K562 (cell line): ENCODE measurements around the gene IMPG1.

Experiments
- BCL6 ChIP-seq: fragments of 250-450 bp; sonication (Bioruptor Pico); IDR thresholded peaks from 2 replicates; pipeline ENCODE4 v1.4.0; 2020
- CEBPB ChIP-seq: fragments of 450-650 bp; IDR thresholded peaks from 2 replicates; pipeline ENCODE4 v1.6.1; 2016; ENCODE audit warnings: missing genetic modification characterization, missing compliant biosample characterization
- FOXK2 ChIP-seq, 2 experiments: fragments of 450-650 bp; IDR thresholded peaks in 1 of 2; conservative IDR thresholded peaks in 1 of 2; 2 replicates each; pipeline ENCODE4 v1.6.1; 2016; ENCODE audit warnings: low read depth in 2 of 2, mild to moderate bottlenecking in 1 of 2
- NFE2 ChIP-seq: IDR thresholded peaks from 2 replicates; pipeline ENCODE4 v1.6.1; 2014; ENCODE audit warnings: antibody characterized with exemption, low read depth
- SIN3A ChIP-seq, 2 experiments: fragments of 150-350 bp in 1 of 2; IDR thresholded peaks; 2 replicates each; pipeline ENCODE4 v1.6.1; 2011 to 2016; ENCODE audit warnings: borderline replicate concordance in 2 of 2, low read depth in 2 of 2, low read length in 2 of 2, mild to moderate bottlenecking in 2 of 2, moderate library complexity in 2 of 2; ENCODE audit not compliant: control insufficient read depth in 1 of 2
- SMARCA5 ChIP-seq: fragments of 450-650 bp; IDR thresholded peaks from 2 replicates; pipeline ENCODE4 v1.6.1; 2016
- TCF7L2 ChIP-seq: fragments of 150-350 bp; IDR thresholded peaks from 2 replicates; pipeline ENCODE4 v1.6.1; 2016; ENCODE audit warnings: low read depth, mild to moderate bottlenecking, low read length, moderate library complexity
- ZNF174 ChIP-seq: fragments of 250-450 bp; sonication (Bioruptor Pico); IDR thresholded peaks from 2 replicates; pipeline ENCODE4 v1.4.0; 2020; ENCODE audit warnings: mild to moderate bottlenecking
- TF ChIP-seq, protein P1 (sequence below), 3 experiments: IDR thresholded peaks in 2 of 3; conservative IDR thresholded peaks in 1 of 3; 2 replicates each; pipeline ENCODE4 v1.5.1; 2011 to 2012; ENCODE audit warnings: low read length in 3 of 3, mild to moderate bottlenecking in 3 of 3, control low read depth in 2 of 3, improper control_type of control experiment in 1 of 3, inconsistent platforms in 1 of 3, low read depth in 1 of 3, mixed read lengths in 1 of 3, moderate library complexity in 1 of 3; ENCODE audit not compliant: insufficient read depth in 2 of 3
- TF ChIP-seq, protein P2 (sequence below): fragments of 450-650 bp; IDR thresholded peaks from 2 replicates; pipeline ENCODE4 v1.6.1; 2018; ENCODE audit not compliant: partially characterized antibody
- TF ChIP-seq, protein P3 (sequence below), 3 experiments: fragments of 200-800 bp in 1 of 3; fragments of 250-450 bp in 1 of 3; fragments of 450-650 bp in 1 of 3; sonication (Bioruptor Pico) in 1 of 3; sonication (Bioruptor generic) in 1 of 3; formaldehyde crosslinking in 1 of 3; IDR thresholded peaks; 2 replicates each; pipeline versions ENCODE4 v1.6.1 to v1.8.0; 2016 to 2022; ENCODE audit warnings: mild to moderate bottlenecking in 2 of 3, missing genetic modification characterization in 2 of 3, missing compliant biosample characterization in 1 of 3, moderate library complexity in 1 of 3

DNA sequence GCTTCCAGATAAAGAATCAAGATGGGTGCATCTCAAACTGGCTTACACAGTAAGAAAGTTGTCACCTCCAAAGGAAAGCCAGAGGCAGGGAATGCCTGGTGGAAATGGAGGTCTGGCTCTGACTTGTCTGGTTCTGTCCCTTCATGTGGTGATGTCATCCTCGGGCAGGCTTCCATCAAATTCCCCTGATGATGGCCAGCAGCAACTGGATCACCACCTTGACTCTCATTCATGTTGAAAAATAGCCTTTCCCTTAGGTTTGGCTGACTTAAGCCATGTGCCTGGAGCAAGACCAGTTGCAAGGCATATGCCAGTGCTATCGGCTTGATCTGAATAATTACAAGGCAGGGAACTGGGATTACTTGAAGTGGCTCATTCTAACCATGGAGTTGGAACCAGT is 28.8 kb downstream of the IMPG1 start:
- TF ChIP-seq FOXK2 (conservative IDR thresholded peaks at IDR 0.05 in 1 of 2, IDR thresholded peaks at IDR 0.05 in 1 of 2; ENCODE audit: low read depth in 2 of 2) (no peak), NFE2 (no peak), CEBPB (tag) (no peak), SIN3A (IDR thresholded peaks at IDR 0.05; ENCODE audit: borderline replicate concordance in 2 of 2, control insufficient read depth in 1 of 2, low read depth in 2 of 2, low read length in 2 of 2) (no peak), ZNF174 (no peak), BCL6 (no peak), SMARCA5 (no peak), TCF7L2 (no peak)
- TF ChIP-seq, protein P1, sequence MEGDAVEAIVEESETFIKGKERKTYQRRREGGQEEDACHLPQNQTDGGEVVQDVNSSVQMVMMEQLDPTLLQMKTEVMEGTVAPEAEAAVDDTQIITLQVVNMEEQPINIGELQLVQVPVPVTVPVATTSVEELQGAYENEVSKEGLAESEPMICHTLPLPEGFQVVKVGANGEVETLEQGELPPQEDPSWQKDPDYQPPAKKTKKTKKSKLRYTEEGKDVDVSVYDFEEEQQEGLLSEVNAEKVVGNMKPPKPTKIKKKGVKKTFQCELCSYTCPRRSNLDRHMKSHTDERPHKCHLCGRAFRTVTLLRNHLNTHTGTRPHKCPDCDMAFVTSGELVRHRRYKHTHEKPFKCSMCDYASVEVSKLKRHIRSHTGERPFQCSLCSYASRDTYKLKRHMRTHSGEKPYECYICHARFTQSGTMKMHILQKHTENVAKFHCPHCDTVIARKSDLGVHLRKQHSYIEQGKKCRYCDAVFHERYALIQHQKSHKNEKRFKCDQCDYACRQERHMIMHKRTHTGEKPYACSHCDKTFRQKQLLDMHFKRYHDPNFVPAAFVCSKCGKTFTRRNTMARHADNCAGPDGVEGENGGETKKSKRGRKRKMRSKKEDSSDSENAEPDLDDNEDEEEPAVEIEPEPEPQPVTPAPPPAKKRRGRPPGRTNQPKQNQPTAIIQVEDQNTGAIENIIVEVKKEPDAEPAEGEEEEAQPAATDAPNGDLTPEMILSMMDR (IDR thresholded peaks at IDR 0.05 in 2 of 3, conservative IDR thresholded peaks at IDR 0.05 in 1 of 3; ENCODE audit: insufficient read depth in 2 of 3, low read depth in 1 of 3, low read length in 3 of 3): no peak
- TF ChIP-seq, protein P2, sequence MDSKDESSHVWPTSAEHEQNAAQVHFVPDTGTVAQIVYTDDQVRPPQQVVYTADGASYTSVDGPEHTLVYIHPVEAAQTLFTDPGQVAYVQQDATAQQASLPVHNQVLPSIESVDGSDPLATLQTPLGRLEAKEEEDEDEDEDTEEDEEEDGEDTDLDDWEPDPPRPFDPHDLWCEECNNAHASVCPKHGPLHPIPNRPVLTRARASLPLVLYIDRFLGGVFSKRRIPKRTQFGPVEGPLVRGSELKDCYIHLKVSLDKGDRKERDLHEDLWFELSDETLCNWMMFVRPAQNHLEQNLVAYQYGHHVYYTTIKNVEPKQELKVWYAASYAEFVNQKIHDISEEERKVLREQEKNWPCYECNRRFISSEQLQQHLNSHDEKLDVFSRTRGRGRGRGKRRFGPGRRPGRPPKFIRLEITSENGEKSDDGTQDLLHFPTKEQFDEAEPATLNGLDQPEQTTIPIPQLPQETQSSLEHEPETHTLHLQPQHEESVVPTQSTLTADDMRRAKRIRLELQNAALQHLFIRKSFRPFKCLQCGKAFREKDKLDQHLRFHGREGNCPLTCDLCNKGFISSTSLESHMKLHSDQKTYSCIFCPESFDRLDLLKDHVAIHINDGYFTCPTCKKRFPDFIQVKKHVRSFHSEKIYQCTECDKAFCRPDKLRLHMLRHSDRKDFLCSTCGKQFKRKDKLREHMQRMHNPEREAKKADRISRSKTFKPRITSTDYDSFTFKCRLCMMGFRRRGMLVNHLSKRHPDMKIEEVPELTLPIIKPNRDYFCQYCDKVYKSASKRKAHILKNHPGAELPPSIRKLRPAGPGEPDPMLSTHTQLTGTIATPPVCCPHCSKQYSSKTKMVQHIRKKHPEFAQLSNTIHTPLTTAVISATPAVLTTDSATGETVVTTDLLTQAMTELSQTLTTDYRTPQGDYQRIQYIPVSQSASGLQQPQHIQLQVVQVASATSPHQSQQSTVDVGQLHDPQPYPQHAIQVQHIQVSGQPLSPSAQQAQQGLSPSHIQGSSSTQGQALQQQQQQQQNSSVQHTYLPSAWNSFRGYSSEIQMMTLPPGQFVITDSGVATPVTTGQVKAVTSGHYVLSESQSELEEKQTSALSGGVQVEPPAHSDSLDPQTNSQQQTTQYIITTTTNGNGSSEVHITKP: no peak
- TF ChIP-seq, protein P3, sequence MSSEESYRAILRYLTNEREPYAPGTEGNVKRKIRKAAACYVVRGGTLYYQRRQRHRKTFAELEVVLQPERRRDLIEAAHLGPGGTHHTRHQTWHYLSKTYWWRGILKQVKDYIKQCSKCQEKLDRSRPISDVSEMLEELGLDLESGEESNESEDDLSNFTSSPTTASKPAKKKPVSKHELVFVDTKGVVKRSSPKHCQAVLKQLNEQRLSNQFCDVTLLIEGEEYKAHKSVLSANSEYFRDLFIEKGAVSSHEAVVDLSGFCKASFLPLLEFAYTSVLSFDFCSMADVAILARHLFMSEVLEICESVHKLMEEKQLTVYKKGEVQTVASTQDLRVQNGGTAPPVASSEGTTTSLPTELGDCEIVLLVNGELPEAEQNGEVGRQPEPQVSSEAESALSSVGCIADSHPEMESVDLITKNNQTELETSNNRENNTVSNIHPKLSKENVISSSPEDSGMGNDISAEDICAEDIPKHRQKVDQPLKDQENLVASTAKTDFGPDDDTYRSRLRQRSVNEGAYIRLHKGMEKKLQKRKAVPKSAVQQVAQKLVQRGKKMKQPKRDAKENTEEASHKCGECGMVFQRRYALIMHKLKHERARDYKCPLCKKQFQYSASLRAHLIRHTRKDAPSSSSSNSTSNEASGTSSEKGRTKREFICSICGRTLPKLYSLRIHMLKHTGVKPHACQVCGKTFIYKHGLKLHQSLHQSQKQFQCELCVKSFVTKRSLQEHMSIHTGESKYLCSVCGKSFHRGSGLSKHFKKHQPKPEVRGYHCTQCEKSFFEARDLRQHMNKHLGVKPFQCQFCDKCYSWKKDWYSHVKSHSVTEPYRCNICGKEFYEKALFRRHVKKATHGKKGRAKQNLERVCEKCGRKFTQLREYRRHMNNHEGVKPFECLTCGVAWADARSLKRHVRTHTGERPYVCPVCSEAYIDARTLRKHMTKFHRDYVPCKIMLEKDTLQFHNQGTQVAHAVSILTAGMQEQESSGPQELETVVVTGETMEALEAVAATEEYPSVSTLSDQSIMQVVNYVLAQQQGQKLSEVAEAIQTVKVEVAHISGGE (CRISPR knock-in tag; IDR thresholded peaks at IDR 0.05): no peak
